GM18511 (cell line): Measurements from ENCODE around the gene PCNX1.

Source experiments
- ATAC-seq: cut with Tn5 transposase; IDR thresholded peaks from one replicate; pipeline ENCODE4 v1.9.1; 2021; ENCODE audit warnings: mild to moderate bottlenecking, moderate library complexity; ENCODE audit not compliant: unreplicated experiment

The PCNX1 gene

GRCh38 chr14:70887737-70888499 is 19.3 kb upstream of the PCNX1 start:
- no peak for ATAC-seq

GRCh38 chr14:70888681-70889175 is 18.5 kb upstream of the PCNX1 start:
- no peak for ATAC-seq

GRCh38 chr14:70889555-70889954 is 17.7 kb upstream of the PCNX1 start:
- no peak for ATAC-seq

- no peak for ATAC-seq
These were observed 16.2 kb upstream of the PCNX1 start for GRCh38 chr14:70890826-70891659.

- ATAC-seq: no peak
These were observed 15.5 kb upstream of the PCNX1 start for GRCh38 chr14:70891737-70892136.

- ATAC-seq: no peak
These were observed 14.0 kb upstream of the PCNX1 start for GRCh38 chr14:70893062-70893845.

GRCh38 chr14:70893858-70894291 is 13.4 kb upstream of the PCNX1 start:
- no peak for ATAC-seq

GRCh38 chr14:70894868-70895267 is 12.4 kb upstream of the PCNX1 start:
- ATAC-seq: no peak

- no peak for ATAC-seq
These were observed 10.9 kb upstream of the PCNX1 start for GRCh38 chr14:70896317-70896716.

GRCh38 chr14:70896981-70897380 is 10.3 kb upstream of the PCNX1 start:
- ATAC-seq: no peak

GRCh38 chr14:70897464-70897863 is 9.8 kb upstream of the PCNX1 start:
- no peak for ATAC-seq

- no peak for ATAC-seq
These were observed 9.0 kb upstream of the PCNX1 start for GRCh38 chr14:70898111-70898745.

- no peak for ATAC-seq
These were observed 6.0 kb upstream of the PCNX1 start for GRCh38 chr14:70901269-70901668.

GRCh38 chr14:70902184-70902583 is 5.1 kb upstream of the PCNX1 start:
- no peak for ATAC-seq

- ATAC-seq: no peak
These were observed 2.9 kb upstream of the PCNX1 start for GRCh38 chr14:70904373-70904772.

- no peak for ATAC-seq
These were observed 2.0 kb upstream of the PCNX1 start for GRCh38 chr14:70905301-70905700.

GRCh38 chr14:70906793-70907175 is 475 bp upstream of the PCNX1 start:
- ATAC-seq: no peak

- ATAC-seq: peak; percentile 34
These were observed 1.0 kb downstream of the PCNX1 start for GRCh38 chr14:70907996-70908934.

- no peak for ATAC-seq
These were observed 1.8 kb downstream of the PCNX1 start for GRCh38 chr14:70908935-70909641.
